Small intestine (tissue), 7 donors: Measurements from ENCODE around the gene RASL11B. TPM values are rescaled to one million over a fixed set of nuclear protein-coding genes. Genes with fewer than 3 reads are reported as not detected.

Experiments used
- DNase-seq, 2 donors: peaks; one replicate each; pipeline versions ENCODE4 v3.0.0 to v3.0.0-alpha.2; 2013
- FAIRE-seq: peaks from 2 replicates; lab custom pipeline; 2012; peaks lifted over from hg19 to GRCh38; lab: Jason Lieb, UNC
- H3K27ac ChIP-seq, 3 donors: one replicate each; pipeline ENCODE4 v1.5.1; 2013; ENCODE audit warnings: low read length in 2 of 3, mild to moderate bottlenecking in 2 of 3, control low read depth in 1 of 3, inconsistent platforms in 1 of 3, low read depth in 1 of 3, moderate library complexity in 1 of 3
- H3K27me3 ChIP-seq, 3 donors: one replicate each; pipeline ENCODE4 v1.6.1; 2013; ENCODE audit warnings: low read length in 3 of 3, inconsistent platforms in 1 of 3; ENCODE audit not compliant: control insufficient read depth in 3 of 3, insufficient read depth in 3 of 3
- H3K36me3 ChIP-seq, 3 donors: one replicate each; pipeline ENCODE4 v1.6.1; 2013; ENCODE audit warnings: low read length in 3 of 3, inconsistent platforms in 1 of 3, low read depth in 1 of 3, mild to moderate bottlenecking in 1 of 3, moderate library complexity in 1 of 3; ENCODE audit not compliant: control insufficient read depth in 3 of 3, insufficient read depth in 2 of 3
- H3K4me1 ChIP-seq, 3 donors: one replicate each; pipeline ENCODE4 v1.6.1; 2013; ENCODE audit warnings: low read length in 2 of 3, inconsistent platforms in 1 of 3, low read depth in 1 of 3, mild to moderate bottlenecking in 1 of 3, moderate library complexity in 1 of 3; ENCODE audit not compliant: control insufficient read depth in 3 of 3, insufficient read depth in 2 of 3
- H3K4me3 ChIP-seq, 3 donors: one replicate each; pipeline ENCODE4 v1.5.1; 2013; ENCODE audit warnings: low read length in 3 of 3, control low read depth in 1 of 3, inconsistent platforms in 1 of 3, low read depth in 1 of 3, mild to moderate bottlenecking in 1 of 3, moderate library complexity in 1 of 3
- H3K9me3 ChIP-seq, 2 donors: one replicate each; pipeline ENCODE4 v1.6.1; 2013; ENCODE audit warnings: low read depth in 1 of 2, low read length in 1 of 2; ENCODE audit not compliant: control insufficient read depth in 2 of 2, insufficient read depth in 1 of 2
- WGBS, 3 donors: extraction: QIAGEN DNeasy Blood & Tissue Kit; methylation state at CpG; one replicate each; pipeline ENCODE4 v1.1.7; 2013; 5-methylcytosine and 5-hydroxymethylcytosine counted together
- polyA plus RNA-seq, 4 donors: library from polyadenylated mRNA; stranded (reverse) in 3 of 4; unstranded in 1 of 4; fragments of 200-250 nt in 3 of 4; fragments of 120-200 nt in 1 of 4; gene quantifications; one replicate each; pipeline versions ENCODE4 v1.2.1 to v1.2.3, GENCODE V29; 2013
- donor health status: healthy with polysubstance abuse.
- donor health status: control.
- donor health status: control.
- donor health status: Bipolar disorder and iron deficiency.
- donor health status: healthy.

Gene RASL11B
- polyA plus RNA-seq, 4 donors: 0.60 to 1.4 TPM; not detected in 2

DNA sequence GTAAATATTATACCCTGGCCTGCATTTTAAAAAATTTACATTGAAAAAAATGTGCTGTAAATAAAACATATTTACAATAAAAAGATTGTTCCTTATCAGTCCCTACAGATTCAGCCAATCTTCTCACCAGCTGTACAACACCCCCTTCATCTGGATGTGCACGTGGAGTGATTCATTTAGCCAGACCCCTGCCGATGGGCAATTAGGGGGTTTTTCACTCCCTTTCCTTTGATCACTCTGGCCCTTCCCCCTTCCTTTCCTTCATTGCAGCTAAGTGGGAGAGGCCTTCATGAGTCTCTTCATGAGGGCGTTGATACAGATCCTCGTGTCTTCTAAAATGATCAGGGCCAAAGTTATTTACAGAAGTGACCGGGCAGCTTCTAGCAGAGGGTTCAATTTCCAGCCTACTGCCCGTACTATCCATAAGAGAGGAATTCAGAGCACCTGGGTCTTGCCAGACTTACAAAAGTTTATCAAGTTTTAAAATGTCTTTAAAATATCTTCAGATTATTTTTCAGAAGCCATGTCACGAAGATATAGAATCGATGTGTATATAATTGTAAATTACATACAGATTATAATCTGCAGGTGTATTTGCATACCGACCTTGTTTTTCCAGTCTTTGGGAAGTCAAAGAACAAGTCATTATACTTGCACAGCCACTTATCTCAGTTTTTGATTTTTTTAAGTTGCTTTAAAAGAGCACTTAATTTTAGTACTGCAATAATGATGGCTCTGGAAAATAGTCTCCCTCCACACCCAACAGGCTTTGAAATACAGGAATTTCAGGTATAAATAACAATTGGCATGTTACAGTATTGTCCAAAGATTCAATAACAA lies 21.4 kb upstream of the RASL11B start:
- DNase-seq (no peak), FAIRE-seq (no peak)
- H3K9me3 ChIP-seq: no peaks in the 10 kb centered on the region
- no peak overlapping the region for H3K4me3 ChIP-seq
- WGBS, 3 donors: 27 to 68% (median 51%) methylated on average over 9 of the region's 9 CpGs
- H3K27ac ChIP-seq: no peak overlapping the region
- no peaks in the 10 kb centered on the region for H3K36me3 ChIP-seq
- H3K4me1 ChIP-seq: no peaks in the 10 kb centered on the region
- H3K27me3 ChIP-seq: no peaks in the 10 kb centered on the region

DNA sequence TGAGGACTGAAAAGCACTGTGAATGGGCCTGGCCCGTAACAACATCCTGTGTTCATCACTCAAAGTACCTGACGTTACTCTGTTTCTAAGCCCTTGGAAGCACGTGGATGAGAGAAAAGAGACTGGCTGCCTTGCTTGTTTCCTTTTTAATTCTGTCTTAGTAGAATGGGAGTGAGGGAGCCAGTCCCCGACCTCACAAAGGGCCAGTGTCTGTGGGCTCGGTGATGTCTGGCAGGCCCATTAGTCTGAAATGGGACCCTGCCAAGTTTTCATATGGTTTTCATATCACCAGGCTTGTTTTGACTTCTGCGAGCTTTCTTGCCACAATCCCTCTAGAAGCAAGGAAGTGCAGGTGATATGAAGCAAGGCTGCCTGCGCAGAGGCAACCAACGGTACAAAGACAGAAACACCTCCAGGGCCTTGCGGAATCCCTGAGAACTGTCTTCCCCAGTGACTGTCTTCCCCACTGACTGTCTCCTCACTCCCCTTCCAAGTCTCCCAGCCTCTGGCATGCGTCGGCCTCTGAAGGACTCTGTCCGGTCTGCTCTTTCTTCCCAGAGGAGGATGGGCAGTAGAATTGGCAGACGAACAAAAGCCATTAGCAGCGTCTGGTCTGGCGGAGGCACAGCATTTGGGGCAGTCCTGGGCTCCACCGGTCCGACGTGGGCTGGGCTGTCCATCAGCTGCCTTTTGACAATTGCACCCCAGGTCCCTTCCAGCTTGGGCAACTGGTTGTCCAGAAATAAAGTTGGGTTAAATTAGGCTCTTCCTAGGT lies 20.2 kb upstream of the RASL11B start:
- peak in 1 of 2 donors; percentile 13 for DNase-seq
- no peaks in the 10 kb centered on the region for H3K9me3 ChIP-seq
- H3K4me1 ChIP-seq: no peaks in the 10 kb centered on the region
- FAIRE-seq: no peak
- H3K27me3 ChIP-seq: no peaks in the 10 kb centered on the region
- 36 to 57% (median 48%) methylated on average over 18 of the region's 18 CpGs for WGBS, 3 donors
- H3K27ac ChIP-seq: no peak overlapping the region
- no peaks in the 10 kb centered on the region for H3K36me3 ChIP-seq
- H3K4me3 ChIP-seq: no peak overlapping the region

DNA sequence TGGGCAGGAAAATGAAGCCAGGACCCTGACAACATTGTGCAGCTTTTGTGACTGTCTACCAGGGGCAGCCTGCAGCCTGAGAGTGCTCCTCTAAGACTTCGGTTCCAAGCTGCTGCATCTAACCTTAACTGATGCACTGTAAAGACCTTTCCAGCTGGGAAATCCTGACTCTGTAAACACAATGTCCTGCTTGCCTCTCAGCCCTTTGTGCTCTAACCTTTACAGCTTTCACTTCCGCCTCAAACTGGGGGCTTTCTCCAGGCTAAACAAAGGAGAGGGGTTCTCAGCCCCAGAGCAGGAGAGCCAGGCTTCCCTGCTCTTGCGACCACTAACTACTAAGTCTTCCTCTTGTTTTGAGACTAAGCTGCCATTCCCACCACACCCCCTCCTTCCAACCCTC lies 19.3 kb upstream of the RASL11B start:
- no peak overlapping the region for H3K4me3 ChIP-seq
- no peak for FAIRE-seq
- WGBS, 3 donors: 62 to 80% (median 75%) methylated on average over 3 of the region's 3 CpGs

DNA sequence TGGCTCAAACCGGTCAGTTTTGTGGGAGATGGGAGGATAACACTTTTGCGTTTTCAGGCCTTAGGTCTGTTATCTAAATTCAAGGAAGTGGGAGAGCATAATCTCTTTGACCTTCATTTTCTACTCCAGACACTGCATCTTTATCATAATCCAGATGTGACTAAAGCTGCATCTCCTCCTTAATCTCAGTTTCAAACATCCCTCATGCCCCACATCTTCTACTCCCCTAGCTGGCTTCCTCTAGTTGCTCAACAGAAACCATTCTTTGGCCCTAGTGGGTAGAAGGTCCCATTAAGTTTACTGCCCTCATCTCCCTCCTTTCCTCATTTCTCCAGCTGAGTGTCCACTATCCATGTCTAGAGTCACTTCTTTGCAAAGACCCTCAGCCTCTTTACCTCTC lies 18.8 kb upstream of the RASL11B start:
- Histone ChIP-seq H3K4me3 (no peak overlapping the region), H3K4me1 (peaks cover 0 to 8% (median 0%) of the 10 kb centered on the region in 3 donors), H3K27me3 (no peaks in the 10 kb centered on the region), H3K27ac (no peak overlapping the region), H3K36me3 (no peaks in the 10 kb centered on the region), H3K9me3 (no peaks in the 10 kb centered on the region)
- FAIRE-seq (no peak), DNase-seq (no peak)
- WGBS, 3 donors: 65 to 89% (median 84%) methylated on average over 2 of the region's 2 CpGs

More for the DNA sequence above, 19.3 kb upstream of the RASL11B start:
- Histone ChIP-seq H3K27ac (no peak overlapping the region), H3K4me1 (peaks cover 0 to 2% (median 0%) of the 10 kb centered on the region in 3 donors), H3K9me3 (no peaks in the 10 kb centered on the region), H3K36me3 (no peaks in the 10 kb centered on the region), H3K27me3 (no peaks in the 10 kb centered on the region)
- DNase-seq: no peak

DNA sequence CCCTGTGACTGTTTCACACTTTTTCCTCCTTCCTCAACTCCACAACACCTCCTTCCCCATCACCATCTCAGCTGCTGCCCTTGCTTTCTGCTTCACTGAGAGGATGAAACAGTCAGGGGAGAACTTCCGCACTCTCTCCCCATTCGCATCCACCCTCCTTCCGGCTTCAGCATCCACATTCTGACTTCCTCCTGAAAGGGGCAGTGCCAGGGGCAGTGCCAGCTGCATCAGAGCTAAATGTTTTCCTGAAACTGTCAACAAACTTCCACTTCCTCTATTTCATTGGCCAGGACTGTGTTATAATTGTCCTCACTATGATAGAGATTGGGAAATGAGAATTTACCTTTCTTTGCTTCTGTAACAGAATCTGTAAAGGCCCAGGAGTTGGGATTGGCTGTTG lies 18.2 kb upstream of the RASL11B start:
- H3K4me1 ChIP-seq: peaks cover 0 to 13% (median under 1%) of the 10 kb centered on the region in 3 donors
- no peaks in the 10 kb centered on the region for H3K27me3 ChIP-seq
- no peak overlapping the region for H3K27ac ChIP-seq
- DNase-seq (no peak), FAIRE-seq (no peak)
- no peaks in the 10 kb centered on the region for H3K9me3 ChIP-seq
- no peak overlapping the region for H3K4me3 ChIP-seq
- 81 to 95% (median 92%) methylated on average over 3 of the region's 3 CpGs for WGBS, 3 donors
- H3K36me3 ChIP-seq: no peaks in the 10 kb centered on the region

DNA sequence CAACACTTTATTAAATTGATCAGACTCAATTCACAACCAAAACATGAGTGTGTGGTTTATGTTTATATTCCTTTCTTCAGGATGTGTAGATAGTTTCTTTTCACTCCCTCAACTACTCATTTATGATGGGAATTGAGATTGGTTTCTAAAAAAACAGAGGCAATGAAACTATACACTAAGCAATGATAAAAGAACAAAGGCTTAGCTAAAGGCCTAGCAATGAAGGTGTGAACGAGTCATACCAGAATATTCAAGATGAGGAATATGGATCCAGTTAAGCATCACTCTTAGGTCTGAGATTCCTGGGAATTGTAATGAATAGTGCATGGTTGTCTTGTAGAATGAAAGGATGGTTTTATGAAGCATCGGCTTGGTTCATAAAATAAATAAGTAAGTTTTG lies 17.5 kb upstream of the RASL11B start:
- peaks cover 0 to 13% (median 2%) of the 10 kb centered on the region in 3 donors for H3K4me1 ChIP-seq
- 91 to 95% (median 91%) methylated on average over 2 of the region's 2 CpGs for WGBS, 3 donors

DNA sequence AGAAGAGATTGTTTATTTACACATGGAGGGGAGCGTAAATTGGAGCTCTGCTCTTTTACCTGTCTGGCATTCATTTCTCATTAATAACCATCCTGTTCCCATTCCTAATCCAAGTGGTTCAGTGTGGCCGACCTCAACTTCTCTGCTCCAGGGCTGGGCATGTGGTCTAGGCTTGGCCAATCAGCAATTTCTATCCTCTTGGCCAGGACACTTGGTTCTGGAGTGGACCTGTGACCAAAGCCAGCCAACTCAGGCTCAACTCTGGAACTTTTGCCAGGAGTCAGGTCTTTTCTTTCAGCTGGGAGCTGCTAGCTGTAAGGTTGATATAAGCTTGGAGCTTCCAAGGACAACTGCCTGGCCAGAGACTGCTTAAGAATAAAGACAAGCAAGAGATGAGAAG lies 15.6 kb upstream of the RASL11B start:
- no peaks in the 10 kb centered on the region for H3K36me3 ChIP-seq
- peaks cover 3 to 21% (median 4%) of the 10 kb centered on the region in 3 donors for H3K4me1 ChIP-seq
- FAIRE-seq: no peak
- DNase-seq: no peak
- H3K27ac ChIP-seq: no peak overlapping the region
- H3K9me3 ChIP-seq: no peaks in the 10 kb centered on the region
- no peak overlapping the region for H3K4me3 ChIP-seq
- no peaks in the 10 kb centered on the region for H3K27me3 ChIP-seq
- WGBS, 3 donors: 87 to 95% (median 89%) methylated on average over 2 of the region's 2 CpGs

More for the DNA sequence above, 17.5 kb upstream of the RASL11B start:
- Histone ChIP-seq H3K4me3 (no peak overlapping the region), H3K36me3 (no peaks in the 10 kb centered on the region), H3K27ac (no peak overlapping the region), H3K9me3 (no peaks in the 10 kb centered on the region), H3K27me3 (no peaks in the 10 kb centered on the region)
- no peak for DNase-seq
- FAIRE-seq: no peak

DNA sequence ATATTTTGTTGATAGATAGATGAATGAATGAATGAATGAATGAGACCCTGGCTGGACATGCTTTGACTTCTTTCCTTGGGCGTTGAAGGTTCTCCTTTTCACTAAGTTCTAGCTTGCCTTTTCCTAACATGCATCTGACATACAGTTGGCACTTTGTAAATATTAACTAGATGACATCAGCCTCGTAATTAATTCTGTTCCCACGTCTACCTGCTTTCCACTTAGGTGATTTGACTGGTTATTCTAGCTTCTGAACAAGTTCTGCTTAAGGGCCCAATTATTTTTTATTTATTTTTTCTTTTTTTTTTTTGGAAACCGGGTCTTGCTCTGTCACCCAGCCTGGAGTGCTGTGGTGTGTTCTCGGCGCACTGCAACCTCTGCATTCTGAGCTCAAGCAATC lies 13.9 kb upstream of the RASL11B start:
- no peak for FAIRE-seq
- no peak overlapping the region for H3K4me3 ChIP-seq
- no peak overlapping the region for H3K27ac ChIP-seq
- peaks cover 3 to 21% (median 8%) of the 10 kb centered on the region in 3 donors for H3K4me1 ChIP-seq
- H3K36me3 ChIP-seq: no peaks in the 10 kb centered on the region
- no peaks in the 10 kb centered on the region for H3K27me3 ChIP-seq
- DNase-seq: peak; percentile 47 to 65
- WGBS, 3 donors: 18 to 62% (median 38%) methylated on average over 6 of the region's 6 CpGs
- no peaks in the 10 kb centered on the region for H3K9me3 ChIP-seq
